Measurements from ENCODE around the gene TEX29.

The TEX29 gene

DNA sequence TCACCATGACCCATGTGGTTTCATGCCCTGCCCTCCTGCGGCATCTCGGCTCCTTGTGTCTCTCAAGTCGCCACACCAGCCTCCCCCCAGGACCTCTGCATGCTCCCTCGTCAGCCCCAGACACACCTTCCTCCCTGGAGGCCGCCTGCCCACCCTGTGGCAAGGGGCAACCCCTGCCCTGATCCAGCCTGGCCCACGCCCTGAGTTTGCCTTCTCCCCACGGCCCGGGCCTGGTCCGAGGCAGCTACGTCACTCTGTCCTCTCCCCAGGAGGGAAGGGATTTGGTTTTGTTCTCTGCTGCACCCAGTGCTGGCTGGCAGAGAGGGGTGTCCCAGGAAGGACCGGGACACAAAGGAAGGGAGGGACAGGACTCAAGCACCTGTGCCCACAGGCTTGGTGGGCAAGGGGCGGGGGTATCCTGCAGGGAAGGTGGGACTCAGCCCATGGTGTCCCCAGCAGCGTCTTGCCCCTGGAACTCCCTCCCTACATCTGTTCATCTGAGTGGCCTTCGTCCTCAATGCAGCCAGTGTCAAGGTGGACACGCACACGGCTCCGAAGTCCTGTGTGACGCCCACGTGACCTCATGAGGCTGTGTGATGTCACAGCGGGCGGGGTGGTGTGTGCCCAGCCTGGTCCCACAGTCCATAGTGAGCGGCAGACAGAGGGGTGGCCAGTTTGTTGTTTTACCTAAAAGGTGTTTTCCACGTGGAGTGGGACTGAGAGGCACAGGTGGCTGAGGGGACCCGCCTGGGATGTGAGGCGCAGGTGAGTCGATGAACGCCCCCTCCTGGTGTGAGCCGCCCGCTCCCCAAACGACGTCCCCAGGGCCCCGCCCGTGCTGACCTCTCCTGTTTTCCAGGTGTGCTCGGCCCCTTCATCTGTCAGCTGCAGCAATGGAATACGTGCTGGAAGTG lies at the start of gene TEX29:
TSS of gene TEX29 (plus strand) at position 645 of the 914 bp plus-strand sequence. CDS start at position 894, 249 bp downstream.
- DNase-seq (ENCODE audit: low read depth) = no peak

DNA sequence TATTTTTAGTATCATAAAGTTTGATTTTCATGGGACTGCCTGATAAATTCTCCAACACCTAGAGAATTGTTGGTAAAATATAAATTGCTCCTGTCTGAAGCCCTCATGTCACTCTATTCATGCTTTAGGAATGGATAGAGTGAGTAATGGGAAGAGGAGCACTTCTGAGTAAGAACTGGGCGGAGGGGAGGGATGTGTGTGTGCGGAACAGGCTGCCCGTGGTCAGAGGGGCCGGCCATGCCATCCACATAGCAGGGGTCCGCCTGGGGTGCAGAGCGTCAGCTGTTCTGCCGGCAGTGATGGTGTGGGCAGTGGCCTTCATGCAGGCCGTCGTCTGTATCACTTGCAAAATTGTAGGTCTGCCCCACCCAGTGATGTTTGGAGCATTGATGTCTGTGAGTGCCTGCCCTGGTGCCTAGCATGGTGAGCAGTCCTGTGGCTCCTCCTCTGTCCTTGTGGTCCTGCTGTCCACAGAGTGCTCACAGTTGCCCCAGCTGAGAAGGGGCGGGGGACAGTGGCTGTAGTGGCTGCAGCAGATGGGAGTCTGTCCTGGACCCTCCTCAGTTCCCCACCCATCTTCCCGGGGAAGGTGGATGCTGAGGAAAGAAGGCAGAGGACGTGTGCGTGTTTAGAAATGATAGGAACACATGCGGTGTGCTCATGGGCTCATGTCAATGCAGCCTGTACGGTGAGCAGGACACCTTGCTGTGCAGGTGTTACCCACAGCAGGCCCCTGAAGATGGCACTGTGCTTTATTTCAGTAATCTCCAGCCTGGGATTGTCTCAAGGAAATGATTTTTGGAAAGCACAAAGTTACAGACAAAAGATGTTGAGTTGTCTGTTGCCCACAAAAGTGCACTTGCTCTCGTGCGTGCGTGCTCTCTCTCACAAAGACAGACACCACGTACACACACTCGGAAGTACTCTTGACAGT lies 49.4 kb upstream of the TEX29 start:
- DNase-seq (ENCODE audit: low read depth) = no peak

DNA sequence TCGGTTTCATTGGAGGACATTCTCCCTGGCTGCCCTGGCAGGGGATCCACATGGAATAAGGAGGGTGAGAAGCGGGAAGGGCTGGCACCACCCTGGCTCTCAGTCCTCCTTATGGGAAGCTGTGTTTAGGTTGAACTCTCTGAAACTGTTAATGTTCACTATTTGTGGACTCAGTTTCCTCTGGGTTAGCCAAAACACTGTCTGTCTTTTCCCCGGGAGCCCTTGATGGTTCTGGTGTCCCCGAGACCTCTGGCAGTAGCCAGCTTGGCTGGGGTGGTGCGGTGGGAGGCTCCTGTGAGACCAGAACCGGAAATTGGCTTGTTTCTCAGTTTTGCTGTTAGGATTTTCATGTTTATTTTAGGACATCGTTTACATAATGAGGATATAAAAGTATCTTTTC lies 48.3 kb upstream of the TEX29 start:
- DNase-seq (ENCODE audit: low read depth) = no peak

DNA sequence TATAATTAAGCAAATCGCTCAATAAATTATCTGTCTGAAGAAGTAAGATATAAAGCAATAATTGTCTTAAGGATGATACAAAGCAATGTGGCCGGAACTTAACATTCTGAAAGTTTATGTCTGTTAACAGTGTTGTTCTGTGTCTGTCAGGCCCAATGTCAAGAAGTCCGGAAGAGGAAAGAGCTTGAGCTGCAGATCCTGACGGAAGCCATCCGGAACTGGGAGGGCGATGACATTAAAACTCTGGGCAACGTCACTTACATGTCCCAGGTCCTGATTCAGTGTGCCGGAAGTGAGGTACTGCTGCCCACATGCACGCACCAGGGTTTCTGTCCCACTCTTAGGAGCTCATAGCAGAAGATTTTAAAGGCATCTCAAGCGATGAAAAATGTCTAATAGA lies 45.1 kb upstream of the TEX29 start:
- no peak for DNase-seq (ENCODE audit: low read depth)

DNA sequence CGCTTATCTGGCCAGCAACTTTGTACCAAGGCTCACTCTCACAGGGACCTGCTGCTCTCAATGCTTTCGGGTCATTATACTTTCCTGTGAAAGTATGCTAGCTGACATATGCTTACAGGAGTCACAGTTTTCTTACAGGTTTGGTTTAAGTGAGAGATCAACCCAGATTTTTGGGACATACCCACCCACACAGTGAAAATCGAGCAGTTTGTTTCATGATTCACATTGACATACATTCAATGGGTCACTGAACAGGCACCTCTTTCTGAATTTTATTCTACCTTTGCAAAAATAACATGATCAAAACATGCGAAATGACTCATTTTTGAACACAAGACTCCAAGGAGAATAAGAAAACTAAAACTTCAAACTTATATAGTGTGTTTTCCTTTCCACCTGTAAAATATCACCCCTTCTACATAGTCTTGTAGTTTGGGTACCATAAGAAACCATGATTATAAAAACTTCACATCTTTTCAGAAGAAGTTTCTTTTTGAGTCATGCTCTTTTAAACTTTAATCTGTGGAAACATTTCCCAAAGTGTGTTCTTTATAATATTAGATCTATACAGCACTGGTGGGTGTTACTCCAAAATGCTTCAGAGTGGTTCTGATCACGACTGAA lies 44.3 kb upstream of the TEX29 start:
- DNase-seq (ENCODE audit: low read depth) = no peak

DNA sequence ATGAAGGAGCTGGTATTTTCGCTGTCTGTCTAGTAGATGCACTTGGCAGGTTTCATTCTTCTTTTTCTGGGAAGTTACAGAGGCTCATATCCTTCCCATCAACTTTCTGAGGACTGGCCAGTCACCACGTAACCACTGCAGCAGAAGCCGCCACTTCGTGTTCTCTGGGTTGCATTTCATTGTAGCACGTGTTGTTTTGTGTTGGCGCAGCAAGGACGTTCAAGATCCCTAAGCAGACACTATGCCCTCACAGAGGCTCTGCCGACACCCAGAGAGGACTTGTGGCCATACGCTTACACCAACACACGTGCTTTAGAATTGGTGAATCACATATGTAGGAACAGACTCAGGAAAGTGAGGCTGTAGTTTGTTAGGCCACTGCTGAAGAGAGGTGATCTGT lies 42.2 kb upstream of the TEX29 start:
- no peak for DNase-seq (ENCODE audit: low read depth)

DNA sequence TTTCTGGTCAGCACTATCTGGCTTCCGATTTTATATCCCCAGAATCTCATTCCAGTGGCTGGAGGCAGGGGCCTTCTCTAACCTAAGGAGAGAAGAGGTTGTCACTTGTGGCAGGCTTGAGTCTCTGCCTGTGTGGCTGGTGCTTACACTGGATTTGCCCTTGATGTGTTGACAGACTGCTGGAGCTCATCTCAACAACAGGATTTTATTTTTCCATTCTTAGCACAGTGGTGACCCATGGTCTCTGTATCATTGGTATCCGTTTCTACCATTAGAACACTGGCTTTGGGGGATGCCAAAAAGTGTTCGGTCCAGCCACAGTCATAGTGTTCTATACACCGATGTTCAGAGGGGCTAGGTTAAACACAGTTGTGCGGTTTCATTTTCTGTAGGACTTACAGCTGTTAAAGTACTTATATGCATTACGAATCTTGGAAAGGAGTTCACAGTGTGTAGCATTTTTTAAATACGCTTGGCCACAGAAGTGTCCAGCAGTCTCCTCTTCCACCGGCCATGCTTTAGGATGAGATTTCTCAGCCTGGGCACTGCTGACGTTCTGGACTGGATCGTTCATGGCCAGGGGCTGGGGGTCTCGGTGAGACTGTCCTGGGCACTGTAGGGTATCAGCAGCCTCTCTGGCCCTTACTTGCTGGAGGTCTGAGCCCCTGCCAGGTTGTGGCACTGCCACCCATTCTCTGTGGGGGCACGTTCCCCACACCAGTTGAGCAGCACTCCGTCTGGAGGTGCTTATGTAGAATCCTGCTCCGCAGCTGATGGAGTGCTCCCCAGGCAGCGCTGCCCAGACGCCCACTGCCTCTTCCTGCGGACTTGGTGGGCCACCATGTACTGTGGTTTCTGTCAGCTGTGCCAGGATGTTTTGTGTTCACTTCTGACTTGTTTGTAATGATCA lies 41.4 kb upstream of the TEX29 start:
- no peak for DNase-seq (ENCODE audit: low read depth)

DNA sequence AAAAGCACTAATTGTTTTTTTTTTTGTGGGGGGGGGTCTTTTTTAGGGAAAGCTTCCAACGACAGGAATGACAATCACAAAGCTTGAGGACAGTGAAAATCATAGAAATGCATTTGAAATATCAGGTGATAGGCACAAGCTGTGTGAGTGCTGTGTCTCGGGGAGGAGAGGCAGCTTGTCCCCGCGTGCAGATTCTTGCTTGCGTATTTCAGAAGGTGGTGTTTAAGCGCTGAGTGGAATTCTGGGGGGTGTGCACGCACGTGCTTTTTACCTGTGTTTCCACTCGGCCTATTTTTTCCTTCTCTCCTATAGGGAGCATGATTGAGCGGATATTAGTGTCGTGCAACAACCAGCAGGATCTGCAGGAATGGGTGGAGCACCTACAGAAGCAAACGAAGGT lies 40.2 kb upstream of the TEX29 start:
- no peak for DNase-seq (ENCODE audit: low read depth)

DNA sequence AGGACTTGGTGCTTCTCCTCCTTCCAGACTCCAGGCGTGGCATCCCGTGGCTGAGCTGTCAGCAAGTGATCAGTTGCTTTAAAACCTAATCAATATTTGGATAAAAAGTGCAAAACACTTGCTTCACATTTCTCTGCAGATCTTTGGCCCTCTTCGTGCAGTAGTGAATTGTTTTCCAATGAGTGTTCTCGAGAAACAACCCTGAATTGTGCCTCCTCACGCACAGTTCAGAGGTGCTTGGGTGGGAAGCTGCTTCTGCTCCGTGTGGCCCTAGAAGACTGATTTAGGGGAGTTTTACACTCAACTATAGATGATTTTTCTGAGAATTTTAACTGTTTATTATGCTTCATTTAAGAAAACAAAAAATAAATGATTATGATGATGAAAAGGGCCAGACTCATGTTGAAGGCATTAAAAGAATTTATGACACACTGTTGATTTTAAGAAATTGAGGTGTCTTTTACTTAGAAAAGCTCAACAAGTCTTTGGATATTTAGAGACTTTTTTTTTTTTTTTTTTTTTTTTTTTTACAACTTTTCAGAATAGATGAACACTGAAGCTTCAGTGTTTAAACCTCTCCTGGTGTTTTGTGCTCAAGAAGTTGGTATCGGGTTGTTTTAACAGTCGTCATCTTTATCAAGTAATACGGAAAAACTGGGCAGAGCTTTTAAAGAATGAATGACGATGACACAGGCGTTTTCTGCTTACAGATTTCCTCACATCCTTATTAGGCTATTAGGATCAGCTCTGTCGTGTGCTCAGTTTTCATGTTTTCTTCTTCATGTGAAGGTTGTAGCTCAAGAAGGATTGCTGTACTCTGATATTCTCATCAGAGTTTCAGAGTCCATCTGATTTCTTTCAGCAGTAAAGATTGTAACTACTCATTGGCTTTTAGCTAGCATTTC lies 39.5 kb upstream of the TEX29 start:
- DNase-seq (ENCODE audit: low read depth) = no peak

DNA sequence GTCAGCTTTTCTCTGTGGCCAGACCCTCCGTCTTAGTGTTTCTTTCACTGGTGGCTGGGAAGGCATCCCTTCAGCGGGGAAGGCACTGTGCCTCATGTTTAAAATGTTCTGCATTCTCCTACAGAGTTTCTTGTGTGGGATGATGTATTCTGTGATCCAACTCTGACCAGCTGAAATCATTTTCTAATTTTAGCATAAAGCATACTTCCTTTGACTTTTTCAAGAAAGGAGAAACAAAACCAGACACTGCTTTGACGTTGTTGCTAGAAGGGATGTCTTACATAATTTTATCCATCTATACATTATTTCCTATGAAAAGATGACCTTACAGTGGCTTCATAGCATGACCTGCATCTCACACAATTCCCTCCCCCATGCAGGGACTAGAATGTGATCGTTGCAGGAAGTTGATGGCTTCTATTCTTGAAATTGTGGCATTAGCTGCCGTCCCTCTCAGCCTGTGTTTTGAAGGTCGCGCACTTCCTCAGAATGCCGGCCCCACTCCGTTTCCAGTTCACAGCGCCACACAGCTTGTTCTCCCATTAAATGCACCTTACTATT lies 38.6 kb upstream of the TEX29 start:
- DNase-seq (ENCODE audit: low read depth) = no peak

DNA sequence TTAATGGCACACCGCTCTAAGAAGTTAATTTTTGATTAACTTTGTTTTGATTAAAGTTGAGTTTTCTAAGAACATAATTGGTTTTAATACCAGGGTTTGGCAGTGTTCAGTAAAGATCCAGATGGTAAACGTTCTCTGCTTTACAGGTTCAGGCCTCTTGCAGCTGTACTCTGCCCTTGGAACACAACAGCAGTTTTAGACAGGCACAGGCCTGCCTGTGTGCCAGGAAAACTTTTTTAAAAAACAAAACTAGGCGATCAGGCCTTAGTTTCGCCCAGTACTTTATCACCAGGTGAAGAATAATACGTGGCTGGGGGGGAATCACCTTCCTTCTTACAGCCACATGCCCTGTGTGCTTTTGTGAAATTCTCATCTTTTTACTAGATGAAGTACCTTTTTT lies 38.0 kb upstream of the TEX29 start:
- DNase-seq (ENCODE audit: low read depth) = no peak

DNA sequence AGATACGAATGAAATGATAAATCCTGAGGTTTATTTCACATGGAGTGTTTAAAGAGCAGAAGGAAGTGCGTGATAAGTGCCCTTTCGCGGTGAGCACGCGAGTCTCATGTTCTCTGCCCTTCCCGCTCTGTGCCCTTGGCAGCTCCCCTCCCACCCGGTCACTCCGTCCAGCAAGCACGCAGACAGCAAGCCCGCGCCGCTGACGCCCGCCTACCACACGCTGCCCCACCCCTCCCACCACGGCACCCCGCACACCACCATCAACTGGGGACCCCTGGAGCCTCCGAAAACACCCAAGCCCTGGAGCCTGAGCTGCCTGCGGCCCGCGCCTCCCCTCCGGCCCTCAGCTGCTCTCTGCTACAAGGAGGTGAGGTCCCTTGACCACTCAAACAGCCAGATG lies 37.4 kb upstream of the TEX29 start:
- DNase-seq (ENCODE audit: low read depth) = no peak

DNA sequence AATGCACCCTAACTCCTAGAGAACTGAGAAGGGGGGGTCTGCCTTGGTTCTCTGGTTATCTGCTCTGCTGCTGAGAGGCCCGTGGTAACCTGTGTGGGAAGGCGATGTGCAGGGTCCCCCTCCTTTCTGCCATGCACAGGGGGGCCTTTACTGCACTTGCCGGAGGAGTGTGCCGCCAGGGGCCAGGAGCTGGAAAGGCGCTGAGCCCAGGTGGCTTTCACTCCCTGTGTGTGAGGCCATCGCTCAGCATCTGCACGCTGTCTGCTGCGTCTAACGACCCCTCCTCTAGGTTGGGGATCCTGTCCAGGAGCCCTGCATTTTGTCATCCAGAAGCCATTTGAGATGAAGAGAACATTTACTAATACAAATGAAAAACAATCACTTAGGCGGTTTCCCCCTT lies 37.0 kb upstream of the TEX29 start:
- no peak for DNase-seq (ENCODE audit: low read depth)

DNA sequence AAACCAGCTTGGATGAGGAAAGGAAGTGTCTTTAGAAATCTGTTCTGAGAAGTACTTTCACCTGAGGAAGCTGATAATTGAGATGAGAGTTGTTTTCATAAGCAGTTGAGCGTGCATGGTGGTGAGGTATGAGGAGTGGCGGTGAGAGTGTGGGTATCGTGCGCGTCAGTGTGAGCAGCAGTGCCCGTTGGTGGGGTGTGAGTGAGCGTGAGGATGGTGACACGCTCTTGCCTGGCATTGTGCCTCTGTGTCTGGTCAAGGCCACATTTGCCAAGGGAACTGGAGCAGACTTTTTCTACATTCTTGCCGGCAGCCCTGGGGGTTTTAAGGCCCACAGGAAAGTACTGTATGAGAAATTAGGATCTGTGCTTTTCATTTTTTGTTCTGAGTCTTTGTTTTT lies 36.5 kb upstream of the TEX29 start:
- no peak for DNase-seq (ENCODE audit: low read depth)

DNA sequence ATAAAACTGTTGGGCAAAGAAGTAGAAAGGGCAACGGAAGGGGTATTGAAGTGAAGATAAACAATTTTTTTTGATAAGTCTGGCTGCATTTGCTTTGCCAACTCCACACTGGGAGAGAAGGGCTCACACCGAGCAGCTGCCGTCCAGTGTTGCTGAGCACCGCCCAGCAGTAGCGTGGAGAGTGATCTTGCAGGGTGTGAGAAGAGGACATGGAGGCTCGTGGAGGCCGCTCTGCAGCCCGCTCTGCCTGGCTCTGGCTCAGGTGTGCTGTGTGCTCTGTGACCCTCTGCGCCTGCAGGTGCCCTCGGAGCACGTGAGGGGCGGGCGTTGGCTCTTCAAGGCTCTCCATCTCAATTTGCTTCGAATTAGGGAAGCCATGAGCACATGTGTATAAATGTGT lies 35.9 kb upstream of the TEX29 start:
- DNase-seq (ENCODE audit: low read depth) = no peak

DNA sequence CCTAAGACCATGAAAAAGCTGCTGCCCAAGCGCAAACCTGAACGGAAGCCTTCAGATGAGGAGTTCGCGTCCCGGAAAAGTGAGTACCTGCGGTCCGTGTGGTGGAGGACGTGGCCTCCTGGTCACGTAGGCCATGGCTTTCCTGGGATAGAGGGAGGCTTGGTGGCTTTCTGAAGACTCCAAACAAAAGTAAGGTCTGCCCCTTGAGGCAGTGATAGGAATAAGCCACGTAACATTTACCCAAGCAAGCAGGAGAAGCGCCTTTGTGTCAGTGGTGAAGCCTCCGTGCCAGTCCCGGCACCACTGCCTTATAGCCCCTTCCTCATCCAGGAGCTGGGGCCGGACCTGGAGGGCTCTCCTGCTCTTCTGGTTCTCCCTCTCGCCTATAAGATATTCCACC lies 34.3 kb upstream of the TEX29 start:
- no peak for DNase-seq (ENCODE audit: low read depth)

DNA sequence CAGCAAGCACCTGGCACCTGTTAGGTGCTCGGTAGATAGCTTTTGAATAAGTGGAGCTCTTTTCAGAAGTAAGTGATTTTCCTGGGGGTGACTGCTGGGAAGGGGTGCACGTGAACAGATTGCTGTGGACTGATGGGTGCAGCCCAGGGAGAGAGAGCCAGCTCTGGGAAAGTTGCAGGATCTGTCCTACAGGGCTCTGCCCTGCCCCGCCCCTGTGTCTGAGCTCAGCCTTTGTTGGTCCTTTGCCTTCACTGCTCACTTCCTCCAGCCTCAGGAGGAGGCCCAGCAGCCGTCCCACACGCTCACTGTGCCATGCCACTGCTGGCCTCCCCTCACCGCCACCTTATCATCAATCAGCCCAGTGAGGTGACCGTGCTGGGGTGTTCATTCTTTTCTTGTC lies 33.7 kb upstream of the TEX29 start:
- DNase-seq (ENCODE audit: low read depth) = no peak

DNA sequence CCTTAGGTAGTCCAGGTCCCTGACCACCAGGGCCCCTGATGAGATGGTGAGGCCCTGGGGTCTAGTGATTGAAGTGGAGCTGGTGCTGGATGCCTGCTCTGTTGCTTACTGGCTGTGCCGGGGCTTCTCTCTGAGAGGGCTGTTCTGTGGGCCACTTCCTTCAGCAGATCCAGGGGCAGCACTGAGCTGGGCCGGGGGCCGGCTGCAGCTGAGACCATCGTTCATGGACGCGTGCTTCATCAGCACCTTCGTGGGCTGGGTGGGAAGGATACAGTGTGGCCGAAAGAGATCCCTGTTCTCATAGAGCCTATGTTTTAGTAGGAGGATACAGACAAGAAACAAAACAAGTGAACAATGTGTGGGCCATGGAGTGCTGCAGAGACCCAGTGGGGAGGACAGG lies 33.2 kb upstream of the TEX29 start:
- DNase-seq (ENCODE audit: low read depth) = no peak

DNA sequence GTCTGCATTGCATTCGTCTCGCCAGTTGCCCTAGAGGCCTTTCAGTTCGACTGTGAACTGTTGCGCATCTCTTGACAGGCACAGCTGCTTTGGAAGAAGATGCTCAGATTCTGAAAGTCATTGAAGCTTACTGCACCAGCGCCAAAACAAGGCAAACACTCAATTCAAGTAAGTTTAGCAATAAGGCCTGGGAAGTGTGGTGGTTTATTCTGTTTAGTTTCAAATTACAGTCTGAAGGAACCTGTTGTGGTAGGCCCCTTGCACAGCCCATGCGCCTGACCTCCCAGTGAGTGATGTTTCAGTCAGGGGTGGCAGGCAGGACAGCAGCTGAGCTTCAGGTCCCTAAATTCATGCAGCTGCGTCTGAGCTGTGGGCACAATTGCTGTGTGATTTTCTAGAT lies 32.2 kb upstream of the TEX29 start:
- DNase-seq (ENCODE audit: low read depth) = no peak

DNA sequence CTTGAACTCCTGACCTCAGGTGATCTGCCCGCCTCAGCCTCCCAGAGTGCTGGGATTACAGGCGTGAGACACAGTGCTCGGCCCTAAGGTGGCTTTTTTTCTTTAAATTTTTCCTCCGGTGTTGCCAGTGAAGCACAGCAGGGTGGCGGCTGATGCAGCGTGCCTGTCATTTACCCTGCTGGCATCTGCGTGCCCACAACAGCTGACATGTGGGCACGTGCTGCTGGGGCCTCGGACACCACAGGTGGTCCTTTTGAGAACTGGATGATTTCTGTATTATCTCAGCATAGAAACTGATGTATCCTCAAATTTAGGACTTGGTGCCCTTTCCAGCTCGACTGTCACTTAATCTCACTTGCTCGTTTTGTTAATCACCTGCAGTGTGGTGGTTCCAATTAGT lies 31.2 kb upstream of the TEX29 start:
- DNase-seq (ENCODE audit: low read depth) = no peak

Measured in activated T-cell treated with anti-CD3 and anti-CD28 coated beads for 1 hour (primary cell).